CD14-positive monocyte (primary cell): Measurements from ENCODE around the gene AGPAT2. TPM values are rescaled to one million over a fixed set of nuclear protein-coding genes. Genes with fewer than 3 reads are reported as not detected.

Experiments
- DNase-seq, 3 donors: peaks; one replicate each; pipeline ENCODE4 v3.0.0-alpha.2; 2011 to 2022
- H2AFZ ChIP-seq: 2 replicates; pipeline ENCODE4 v1.6.0; 2012; ENCODE audit warnings: mild to moderate bottlenecking, low read depth, low read length, inconsistent platforms; ENCODE audit not compliant: insufficient read depth, poor library complexity, severe bottlenecking
- H3K27ac ChIP-seq, 2 donors: 1 replicate in 1 of 2; 2 replicates in 1 of 2; pipeline ENCODE4 v1.5.1; 2012 to 2013; ENCODE audit warnings: low read length in 2 of 2, control low read depth in 1 of 2, inconsistent platforms in 1 of 2, low read depth in 1 of 2, mild to moderate bottlenecking in 1 of 2
- H3K27me3 ChIP-seq, 2 donors: one replicate each; pipeline versions ENCODE4 v1.6.0 to v1.6.1; 2011 to 2013; ENCODE audit warnings: low read length in 2 of 2; ENCODE audit not compliant: control insufficient read depth in 2 of 2, insufficient read depth in 2 of 2
- H3K36me3 ChIP-seq, 2 donors: replicated peaks in 1 of 2; 1 replicate in 1 of 2; 2 replicates in 1 of 2; pipeline versions ENCODE4 v1.5.1 to v1.6.1; 2012 to 2013; ENCODE audit warnings: low read length in 2 of 2, control low read depth in 1 of 2, inconsistent platforms in 1 of 2, mild to moderate bottlenecking in 1 of 2; ENCODE audit not compliant: insufficient read depth in 2 of 2, control insufficient read depth in 1 of 2
- H3K4me1 ChIP-seq, 2 donors: 1 replicate in 1 of 2; 2 replicates in 1 of 2; pipeline versions ENCODE4 v1.5.1 to v1.6.1; 2012 to 2013; ENCODE audit warnings: low read length in 2 of 2, control low read depth in 1 of 2, inconsistent platforms in 1 of 2, mild to moderate bottlenecking in 1 of 2, moderate library complexity in 1 of 2; ENCODE audit not compliant: insufficient read depth in 2 of 2, control insufficient read depth in 1 of 2
- H3K4me2 ChIP-seq: replicated peaks from 2 replicates; pipeline ENCODE3; 2012; ENCODE audit warnings: low read length, moderate library complexity, mild to moderate bottlenecking; ENCODE audit not compliant: poor library complexity, severe bottlenecking; ENCODE audit errors: extremely low read depth
- H3K4me3 ChIP-seq, 3 experiments: fragments of 200-600 bp in 1 of 3; sonication (generic) in 1 of 3; replicated peaks in 1 of 3; 1 replicate in 2 of 3; 2 replicates in 1 of 3; pipeline ENCODE4 v1.5.1; 2011 to 2013; ENCODE audit warnings: low read length in 3 of 3, mild to moderate bottlenecking in 3 of 3, control low read depth in 2 of 3, low read depth in 2 of 3, inconsistent platforms in 1 of 3, moderate library complexity in 1 of 3
- H3K79me2 ChIP-seq: 2 replicates; pipeline ENCODE4 v1.6.0; 2012; ENCODE audit warnings: mild to moderate bottlenecking, control low read depth, inconsistent platforms, low read length, moderate library complexity; ENCODE audit not compliant: insufficient read depth
- H3K9ac ChIP-seq: 2 replicates; pipeline ENCODE4 v1.6.0; 2017; ENCODE audit warnings: low read length, mild to moderate bottlenecking; ENCODE audit not compliant: insufficient read depth, poor library complexity, severe bottlenecking
- H3K9me3 ChIP-seq, 2 donors: replicated peaks in 1 of 2; 1 replicate in 1 of 2; 2 replicates in 1 of 2; pipeline versions ENCODE4 v1.5.1 to v1.6.1; 2012 to 2013; ENCODE audit warnings: low read length in 2 of 2, control low read depth in 1 of 2; ENCODE audit not compliant: control insufficient read depth in 1 of 2, insufficient read depth in 1 of 2
- H4K20me1 ChIP-seq: 2 replicates; pipeline ENCODE4 v1.6.0; 2012; ENCODE audit warnings: mild to moderate bottlenecking, low read length, control low read depth, moderate library complexity; ENCODE audit not compliant: insufficient read depth
- H3K27ac Mint-ChIP-seq, 7 donors: one replicate each; pipeline ENCODE4 v1.8.0; 2020; ENCODE audit warnings: mild to moderate bottlenecking in 7 of 7, mixed read lengths in 7 of 7, moderate library complexity in 6 of 7, inconsistent platforms in 2 of 7
- H3K27me3 Mint-ChIP-seq, 3 donors: one replicate each; pipeline ENCODE4 v1.8.0; 2021 to 2022; ENCODE audit warnings: low read depth in 3 of 3, mild to moderate bottlenecking in 3 of 3, mixed read lengths in 3 of 3, moderate library complexity in 3 of 3, inconsistent platforms in 1 of 3
- H3K36me3 Mint-ChIP-seq, 2 donors: one replicate each; pipeline ENCODE4 v1.8.0; 2020; ENCODE audit warnings: mixed read lengths in 2 of 2, inconsistent platforms in 1 of 2, mild to moderate bottlenecking in 1 of 2
- H3K4me1 Mint-ChIP-seq: one replicate; pipeline ENCODE4 v1.8.0; 2020; ENCODE audit warnings: mild to moderate bottlenecking, mixed read lengths
- H3K4me3 Mint-ChIP-seq, 2 donors: one replicate each; pipeline ENCODE4 v1.8.0; 2020; ENCODE audit warnings: mild to moderate bottlenecking in 2 of 2, mixed read lengths in 2 of 2, moderate library complexity in 1 of 2
- H3K9me3 Mint-ChIP-seq, 7 donors: one replicate each; pipeline ENCODE4 v1.8.0; 2020 to 2022; ENCODE audit warnings: mixed read lengths in 7 of 7, mild to moderate bottlenecking in 6 of 7, moderate library complexity in 6 of 7, inconsistent platforms in 2 of 7
- WGBS: methylation state at CpG from one replicate; pipeline ENCODE4 v1.1.5; 2013; ENCODE audit warnings: missing lambda C conversion rate; ENCODE audit not compliant: insufficient coverage; 5-methylcytosine and 5-hydroxymethylcytosine counted together
- intact Hi-C, 2 donors: fragments of 100-400 bp; cut with micrococcal nuclease; formaldehyde crosslinking; loops; one replicate each; pipeline versions ENCODE4 v1.15.0 to v1.15.1; 2023
- polyA plus RNA-seq, 3 donors: library from polyadenylated mRNA; depleted of rRNA in 1 of 3; unstranded in 2 of 3; stranded (reverse) in 1 of 3; fragments of 300-500 nt in 2 of 3; fragments of >200 nt in 1 of 3; fragmentation: Illumina TruSeq in 2 of 3; gene quantifications; 1 replicate in 2 of 3; 2 replicates in 1 of 3; pipeline ENCODE4 v1.2.3, GENCODE V29; 2012 to 2021
- TF ChIP-seq, protein P1 (sequence below): fragments of 200-600 bp; IDR thresholded peaks from one replicate; pipeline ENCODE4 v1.8.0; 2022; ENCODE audit warnings: antibody characterized with exemption, mild to moderate bottlenecking

Gene AGPAT2
- polyA plus RNA-seq, 3 donors, result 80.1 to 139 (median 116) TPM

DNA sequence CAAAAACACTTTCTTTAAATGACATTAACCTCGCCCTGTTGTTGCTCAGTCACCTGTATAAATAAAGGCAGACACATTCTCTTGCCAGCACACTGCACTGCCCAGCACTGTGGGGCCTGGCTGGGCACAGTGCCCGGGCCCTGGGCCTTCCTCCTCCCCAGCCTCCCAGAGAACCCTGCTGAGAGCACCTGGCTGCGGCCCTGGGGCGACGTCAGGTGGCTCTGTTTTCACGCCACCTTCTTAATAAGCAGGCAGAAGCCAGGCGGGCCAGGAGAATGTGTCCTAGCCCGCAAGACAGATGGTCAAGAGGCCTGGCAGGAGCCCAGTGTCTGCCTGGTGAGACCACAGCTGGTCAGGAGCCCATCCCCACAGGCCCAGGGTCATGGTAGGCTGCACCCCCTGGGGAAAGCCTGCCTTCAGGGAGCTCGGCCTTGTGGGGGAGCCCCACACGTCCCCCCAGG lies 8.2 kb upstream of the AGPAT2 start:
- Mint-ChIP-seq H3K9me3 (peaks cover 0 to 4% (median 0%) of the 10 kb centered on the region in 7 donors), H3K4me1 (peaks cover 42% of the 10 kb centered on the region), H3K27ac (no peak overlapping the region), H3K4me3 (no peak overlapping the region), H3K36me3 (peaks cover 0 to 2% of the 10 kb centered on the region in 2 donors), H3K27me3 (peaks cover 2 to 9% (median 7%) of the 10 kb centered on the region in 3 donors)
- H3K9me3 ChIP-seq, result no peaks in the 10 kb centered on the region
- H2AFZ ChIP-seq, result no peak overlapping the region
- peaks cover 60 to 64% of the 10 kb centered on the region in 2 donors for H3K4me1 ChIP-seq
- 95% methylated on average over 8 of the region's 10 CpGs for WGBS
- intact Hi-C loops, result loop anchor here in 1 of 2 donors (5.0 kb wide), 1 partner anchor 48 kb away; no protein-coding TSS in a partner anchor
- no peaks in the 10 kb centered on the region for H3K36me3 ChIP-seq
- no peaks in the 10 kb centered on the region for H3K79me2 ChIP-seq
- no peaks in the 10 kb centered on the region for H4K20me1 ChIP-seq
- TF ChIP-seq, protein P1, sequence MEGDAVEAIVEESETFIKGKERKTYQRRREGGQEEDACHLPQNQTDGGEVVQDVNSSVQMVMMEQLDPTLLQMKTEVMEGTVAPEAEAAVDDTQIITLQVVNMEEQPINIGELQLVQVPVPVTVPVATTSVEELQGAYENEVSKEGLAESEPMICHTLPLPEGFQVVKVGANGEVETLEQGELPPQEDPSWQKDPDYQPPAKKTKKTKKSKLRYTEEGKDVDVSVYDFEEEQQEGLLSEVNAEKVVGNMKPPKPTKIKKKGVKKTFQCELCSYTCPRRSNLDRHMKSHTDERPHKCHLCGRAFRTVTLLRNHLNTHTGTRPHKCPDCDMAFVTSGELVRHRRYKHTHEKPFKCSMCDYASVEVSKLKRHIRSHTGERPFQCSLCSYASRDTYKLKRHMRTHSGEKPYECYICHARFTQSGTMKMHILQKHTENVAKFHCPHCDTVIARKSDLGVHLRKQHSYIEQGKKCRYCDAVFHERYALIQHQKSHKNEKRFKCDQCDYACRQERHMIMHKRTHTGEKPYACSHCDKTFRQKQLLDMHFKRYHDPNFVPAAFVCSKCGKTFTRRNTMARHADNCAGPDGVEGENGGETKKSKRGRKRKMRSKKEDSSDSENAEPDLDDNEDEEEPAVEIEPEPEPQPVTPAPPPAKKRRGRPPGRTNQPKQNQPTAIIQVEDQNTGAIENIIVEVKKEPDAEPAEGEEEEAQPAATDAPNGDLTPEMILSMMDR, result no peak
- H3K4me3 ChIP-seq, result no peak overlapping the region
- no peak overlapping the region for H3K4me2 ChIP-seq
- no peaks in the 10 kb centered on the region for H3K27me3 ChIP-seq
- no peak for DNase-seq
- H3K9ac ChIP-seq, result no peak overlapping the region
- no peak overlapping the region for H3K27ac ChIP-seq

DNA sequence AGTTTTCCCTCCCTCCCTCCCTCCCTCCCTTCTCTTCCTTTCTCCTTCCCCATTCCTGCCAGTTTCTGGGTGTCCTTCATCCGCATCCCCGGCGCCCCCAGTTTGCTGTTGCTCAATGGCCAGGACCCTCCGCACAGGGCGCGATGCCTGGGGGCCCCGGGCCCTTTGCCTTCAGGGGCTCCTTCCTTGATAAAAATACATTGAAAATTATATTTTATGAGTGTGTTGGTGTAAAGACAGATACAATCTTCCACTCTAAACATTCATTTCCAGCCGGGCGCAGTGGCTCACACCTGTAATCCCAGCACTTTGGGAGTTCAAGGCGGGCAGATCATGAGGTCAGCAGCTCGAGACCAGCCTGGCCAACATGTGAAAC lies 7.6 kb upstream of the AGPAT2 start:
- WGBS, result 17% methylated on average over 3 of the region's 11 CpGs
- no peaks in the 10 kb centered on the region for H3K36me3 ChIP-seq
- H3K4me1 ChIP-seq, result peaks cover 54 to 58% of the 10 kb centered on the region in 2 donors
- TF ChIP-seq, protein P1, result no peak
- no peak overlapping the region for H3K9ac ChIP-seq
- H4K20me1 ChIP-seq, result no peaks in the 10 kb centered on the region
- intact Hi-C loops, result loop anchor here in 1 of 2 donors (5.0 kb wide), 1 partner anchor 48 kb away; no protein-coding TSS in a partner anchor
- Mint-ChIP-seq H3K4me3 (no peak overlapping the region), H3K9me3 (no peaks in the 10 kb centered on the region), H3K27me3 (peaks cover 2 to 5% (median 4%) of the 10 kb centered on the region in 3 donors), H3K27ac (peak overlapping the region in 1 of 7 donors; percentile 54), H3K4me1 (peaks cover 36% of the 10 kb centered on the region), H3K36me3 (peaks cover 0 to 2% of the 10 kb centered on the region in 2 donors)
- H3K27me3 ChIP-seq, result no peaks in the 10 kb centered on the region
- no peaks in the 10 kb centered on the region for H3K79me2 ChIP-seq
- DNase-seq, result no peak
- no peaks in the 10 kb centered on the region for H3K9me3 ChIP-seq
- no peak overlapping the region for H3K27ac ChIP-seq
- no peak overlapping the region for H3K4me2 ChIP-seq
- no peak overlapping the region for H2AFZ ChIP-seq
- no peak overlapping the region for H3K4me3 ChIP-seq
